Activated CD8-positive, alpha-beta T cell treated with anti-CD3 and anti-CD28 coated beads, Interleukin-2, amount 10 ng/mL, durations not matched to agents 7 days and 5 days (primary cell): Measurements from ENCODE around the gene PRSS38. TPM values are rescaled to one million over a fixed set of nuclear protein-coding genes. Genes with fewer than 3 reads are reported as not detected.
A peak's percentile ranks its signal among the peaks of the same experiment; 100 is the strongest.

Source experiments
- ATAC-seq: fragments of 150-1000 bp; cut with Tn5 transposase; one replicate; pipeline ENCODE4 v1.10.0; 2021; ENCODE audit warnings: moderate library complexity
- CTCF ChIA-PET: fragments of 350-600 bp; sonication (Branson Sonifier 250); formaldehyde crosslinking; loops from one replicate; lab custom pipeline; 2021; ENCODE audit warnings: antibody characterized with exemption; lab: Charles Lee
- POLR2A ChIA-PET: fragments of 350-600 bp; sonication (Branson Sonifier 250); formaldehyde crosslinking; loops from one replicate; lab custom pipeline; 2021; ENCODE audit warnings: antibody characterized with exemption; lab: Charles Lee
- DNase-seq: peaks from one replicate; pipeline ENCODE4 v3.0.0-alpha.2; 2020
- H3K27ac Mint-ChIP-seq: one replicate; pipeline ENCODE4 v1.8.0; 2021; ENCODE audit warnings: mild to moderate bottlenecking, mixed read lengths
- H3K27me3 Mint-ChIP-seq: one replicate; pipeline ENCODE4 v1.8.0; 2021; ENCODE audit warnings: low read depth, mixed read lengths
- H3K36me3 Mint-ChIP-seq: one replicate; pipeline ENCODE4 v1.8.0; 2021; ENCODE audit warnings: low read depth, mixed read lengths
- H3K4me1 Mint-ChIP-seq: one replicate; pipeline ENCODE4 v1.8.0; 2021; ENCODE audit warnings: low read depth, mixed read lengths
- H3K4me3 Mint-ChIP-seq: one replicate; pipeline ENCODE4 v1.8.0; 2021; ENCODE audit warnings: mild to moderate bottlenecking, mixed read lengths
- H3K9me3 Mint-ChIP-seq: one replicate; pipeline ENCODE4 v1.8.0; 2022; ENCODE audit warnings: mixed read lengths; ENCODE audit not compliant: insufficient read depth
- total RNA-seq, 2 experiments: library from RNA; stranded (reverse); gene quantifications; one replicate each; pipeline ENCODE4 v1.2.3, GENCODE V29; 2021

PRSS38 gene
- total RNA-seq, 2 experiments from 2014 or later, result not detected

GRCh38 chr1:227789084-227790033 lies 26.1 kb upstream of the PRSS38 start:
- ChIA-PET POLR2A (no interaction called here), CTCF (interaction anchor here (1.2 kb wide), 1 partner anchor 27 kb away, joined by 3 read pairs; no protein-coding TSS in a partner anchor)
- Mint-ChIP-seq H3K27ac (no peak overlapping the region), H3K27me3 (peaks cover 11% of the 10 kb centered on the region), H3K36me3 (no peaks in the 10 kb centered on the region), H3K4me3 (peak overlapping the region; percentile 73), H3K4me1 (peaks cover 9% of the 10 kb centered on the region), H3K9me3 (no peaks in the 10 kb centered on the region)
- DNase-seq, result peak; percentile 17
- no peak for ATAC-seq

- no peak overlapping the region for H3K27ac Mint-ChIP-seq
- DNase-seq (peak; percentile 11), ATAC-seq (no peak)
- no peaks in the 10 kb centered on the region for H3K36me3 Mint-ChIP-seq
- H3K27me3 Mint-ChIP-seq, result peaks cover 11% of the 10 kb centered on the region
- peaks cover 9% of the 10 kb centered on the region for H3K4me1 Mint-ChIP-seq
- POLR2A ChIA-PET, result no interaction called here
- CTCF ChIA-PET, result interaction anchor here (1.2 kb wide), 1 partner anchor 28 kb away, joined by 3 read pairs; no protein-coding TSS in a partner anchor
- no peaks in the 10 kb centered on the region for H3K9me3 Mint-ChIP-seq
- H3K4me3 Mint-ChIP-seq, result no peak overlapping the region
Measured at GRCh38 chr1:227790034-227790400, 25.5 kb upstream of the PRSS38 start.

- POLR2A ChIA-PET, result no interaction called here
- CTCF ChIA-PET, result interaction anchor here (0.6 kb wide), 1 partner anchor 209 kb away, joined by 4 read pairs; no protein-coding TSS in a partner anchor
- Mint-ChIP-seq H3K27ac (no peak overlapping the region), H3K36me3 (no peaks in the 10 kb centered on the region), H3K27me3 (peaks cover 11% of the 10 kb centered on the region), H3K9me3 (no peaks in the 10 kb centered on the region), H3K4me3 (no peak overlapping the region), H3K4me1 (peaks cover 9% of the 10 kb centered on the region)
- no peak for ATAC-seq
- peak; percentile 19 for DNase-seq
Measured at GRCh38 chr1:227790868-227791267, 24.6 kb upstream of the PRSS38 start.

- no peaks in the 10 kb centered on the region for H3K36me3 Mint-ChIP-seq
- H3K4me1 Mint-ChIP-seq, result peaks cover 7% of the 10 kb centered on the region
- ATAC-seq, result no peak
- no peak overlapping the region for H3K4me3 Mint-ChIP-seq
- H3K27ac Mint-ChIP-seq, result no peak overlapping the region
- CTCF ChIA-PET, result interaction anchor here (0.6 kb wide), 1 partner anchor 208 kb away, joined by 4 read pairs; no protein-coding TSS in a partner anchor
- no peaks in the 10 kb centered on the region for H3K9me3 Mint-ChIP-seq
- peak; percentile 9 for DNase-seq
- peaks cover 3% of the 10 kb centered on the region for H3K27me3 Mint-ChIP-seq
- POLR2A ChIA-PET, result no interaction called here
Measured at GRCh38 chr1:227791425-227792143, 23.9 kb upstream of the PRSS38 start.

GRCh38 chr1:227792216-227793078 lies 23.0 kb upstream of the PRSS38 start:
- H3K36me3 Mint-ChIP-seq, result no peaks in the 10 kb centered on the region
- DNase-seq (peak; percentile 19), ATAC-seq (no peak)
- H3K4me3 Mint-ChIP-seq, result no peak overlapping the region
- no peak overlapping the region for H3K27ac Mint-ChIP-seq
- H3K4me1 Mint-ChIP-seq, result peaks cover 1% of the 10 kb centered on the region
- H3K9me3 Mint-ChIP-seq, result no peaks in the 10 kb centered on the region
- H3K27me3 Mint-ChIP-seq, result no peaks in the 10 kb centered on the region
- ChIA-PET CTCF (no interaction called here), POLR2A (no interaction called here)

- CTCF ChIA-PET, result no interaction called here
- Mint-ChIP-seq H3K4me1 (no peaks in the 10 kb centered on the region), H3K27me3 (no peaks in the 10 kb centered on the region), H3K9me3 (no peaks in the 10 kb centered on the region), H3K4me3 (no peak overlapping the region), H3K27ac (no peak overlapping the region), H3K36me3 (no peaks in the 10 kb centered on the region)
- ATAC-seq, result no peak
- POLR2A ChIA-PET, result no interaction called here
- peak; percentile 17 for DNase-seq
Measured at GRCh38 chr1:227793079-227793947, 22.2 kb upstream of the PRSS38 start.

- no peak overlapping the region for H3K4me3 Mint-ChIP-seq
- DNase-seq (peak; percentile 13), ATAC-seq (no peak)
- peaks cover 3% of the 10 kb centered on the region for H3K27me3 Mint-ChIP-seq
- CTCF ChIA-PET, result interaction anchor here (1.4 kb wide), 1 partner anchor 31 kb away, joined by 3 read pairs; no protein-coding TSS in a partner anchor
- H3K9me3 Mint-ChIP-seq, result no peaks in the 10 kb centered on the region
- no peaks in the 10 kb centered on the region for H3K4me1 Mint-ChIP-seq
- no peak overlapping the region for H3K27ac Mint-ChIP-seq
- H3K36me3 Mint-ChIP-seq, result no peaks in the 10 kb centered on the region
- POLR2A ChIA-PET, result no interaction called here
Measured at GRCh38 chr1:227793948-227794816, 21.3 kb upstream of the PRSS38 start.

- Mint-ChIP-seq H3K27me3 (peaks cover 7% of the 10 kb centered on the region), H3K4me1 (no peaks in the 10 kb centered on the region), H3K27ac (no peak overlapping the region), H3K9me3 (no peaks in the 10 kb centered on the region), H3K36me3 (no peaks in the 10 kb centered on the region), H3K4me3 (no peak overlapping the region)
- ChIA-PET POLR2A (no interaction called here), CTCF (interaction anchor here (1.4 kb wide), 1 partner anchor 32 kb away, joined by 3 read pairs; no protein-coding TSS in a partner anchor)
- DNase-seq (no peak), ATAC-seq (no peak)
Measured at GRCh38 chr1:227794817-227795192, 20.7 kb upstream of the PRSS38 start.

- Mint-ChIP-seq H3K4me1 (no peaks in the 10 kb centered on the region), H3K9me3 (no peaks in the 10 kb centered on the region), H3K27me3 (peaks cover 7% of the 10 kb centered on the region), H3K27ac (no peak overlapping the region), H3K4me3 (no peak overlapping the region), H3K36me3 (no peaks in the 10 kb centered on the region)
- DNase-seq (no peak), ATAC-seq (no peak)
- CTCF ChIA-PET, result interaction anchor here (1.4 kb wide), 1 partner anchor 33 kb away, joined by 3 read pairs; no protein-coding TSS in a partner anchor
- POLR2A ChIA-PET, result no interaction called here
Measured at GRCh38 chr1:227795732-227796131, 19.7 kb upstream of the PRSS38 start.

GRCh38 chr1:227796359-227796915 lies 19.0 kb upstream of the PRSS38 start:
- Mint-ChIP-seq H3K9me3 (no peaks in the 10 kb centered on the region), H3K36me3 (no peaks in the 10 kb centered on the region), H3K27ac (no peak overlapping the region), H3K4me1 (no peaks in the 10 kb centered on the region), H3K27me3 (peaks cover 7% of the 10 kb centered on the region), H3K4me3 (no peak overlapping the region)
- ChIA-PET POLR2A (no interaction called here), CTCF (no interaction called here)
- ATAC-seq, result no peak
- DNase-seq, result no peak
